Left ventricle myocardium inferior (tissue), 1 donor: ENCODE measurements around the gene CDC42BPG. TPM values are rescaled to one million over a fixed set of nuclear protein-coding genes. Genes with fewer than 3 reads are reported as not detected.

Experiments used
- DNase-seq: peaks from one replicate; pipeline ENCODE4 v3.0.0-alpha.2; 2020
- H3K27ac ChIP-seq: fragments of 200-600 bp; replicated peaks from 2 replicates; pipeline ENCODE4 v1.8.0; 2021
- H3K27me3 ChIP-seq: fragments of 200-600 bp; 2 replicates; pipeline ENCODE4 v1.8.0; 2021; ENCODE audit warnings: low read depth
- H3K36me3 ChIP-seq: fragments of 200-600 bp; 2 replicates; pipeline ENCODE4 v1.8.0; 2021
- H3K4me1 ChIP-seq: fragments of 200-600 bp; 2 replicates; pipeline ENCODE4 v1.8.0; 2021
- H3K4me3 ChIP-seq: fragments of 200-600 bp; 2 replicates; pipeline ENCODE4 v1.8.0; 2021; ENCODE audit warnings: mild to moderate bottlenecking, moderate library complexity
- H3K9me3 ChIP-seq: fragments of 200-600 bp; replicated peaks from 2 replicates; pipeline ENCODE4 v1.8.0; 2021
- intact Hi-C: fragments of 100-400 bp; cut with micrococcal nuclease; formaldehyde crosslinking; loops from one replicate; pipeline ENCODE4 v1.11.0; 2022
- total RNA-seq: library from RNA; stranded (reverse); fragmentation: NEBNext Ultra II Directional; extraction: Animal tissue kit (Norgen Biotek cat#: 25700); gene quantifications from one replicate; pipeline ENCODE4 v1.2.1, GENCODE V29; 2021
- TF ChIP-seq, protein P1 (sequence below): fragments of 200-600 bp; IDR thresholded peaks from 2 replicates; pipeline ENCODE4 v1.8.0; 2021; ENCODE audit warnings: antibody characterized with exemption, mild to moderate bottlenecking, borderline replicate concordance
- donor health status: DM: no; HTN: yes; CAD: no; lungs with severe emphysema.

The CDC42BPG gene
- total RNA-seq, 1 donor from 2014 or later, result 1.1 TPM

DNA sequence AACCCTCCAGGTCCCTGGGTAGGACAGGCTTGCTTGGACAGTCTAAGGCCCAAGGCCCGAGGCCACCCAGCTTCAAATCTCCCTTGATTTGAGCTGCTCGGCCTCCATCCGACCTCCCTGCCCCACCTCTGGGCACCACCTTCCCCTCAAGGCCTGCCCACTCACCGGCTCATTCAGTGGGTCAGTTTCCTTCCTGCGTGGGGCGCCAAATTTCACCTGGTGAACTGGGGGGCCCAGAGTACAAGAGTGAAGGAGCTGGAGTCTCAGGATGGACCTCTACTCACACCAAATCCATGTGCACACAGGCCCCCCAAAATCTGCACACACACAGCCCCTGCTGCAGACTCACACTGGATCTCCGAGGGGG, 45.2 kb downstream of the CDC42BPG start:
- H3K4me1 ChIP-seq, result peaks cover 42% of the 10 kb centered on the region
- no peak overlapping the region for H3K4me3 ChIP-seq
- DNase-seq, result no peak
- peaks cover 19% of the 10 kb centered on the region for H3K36me3 ChIP-seq
- no peaks in the 10 kb centered on the region for H3K9me3 ChIP-seq
- H3K27ac ChIP-seq, result peak overlapping the region; percentile 96
- no peaks in the 10 kb centered on the region for H3K27me3 ChIP-seq
- intact Hi-C loops, result no loop called here
- TF ChIP-seq, protein P1, sequence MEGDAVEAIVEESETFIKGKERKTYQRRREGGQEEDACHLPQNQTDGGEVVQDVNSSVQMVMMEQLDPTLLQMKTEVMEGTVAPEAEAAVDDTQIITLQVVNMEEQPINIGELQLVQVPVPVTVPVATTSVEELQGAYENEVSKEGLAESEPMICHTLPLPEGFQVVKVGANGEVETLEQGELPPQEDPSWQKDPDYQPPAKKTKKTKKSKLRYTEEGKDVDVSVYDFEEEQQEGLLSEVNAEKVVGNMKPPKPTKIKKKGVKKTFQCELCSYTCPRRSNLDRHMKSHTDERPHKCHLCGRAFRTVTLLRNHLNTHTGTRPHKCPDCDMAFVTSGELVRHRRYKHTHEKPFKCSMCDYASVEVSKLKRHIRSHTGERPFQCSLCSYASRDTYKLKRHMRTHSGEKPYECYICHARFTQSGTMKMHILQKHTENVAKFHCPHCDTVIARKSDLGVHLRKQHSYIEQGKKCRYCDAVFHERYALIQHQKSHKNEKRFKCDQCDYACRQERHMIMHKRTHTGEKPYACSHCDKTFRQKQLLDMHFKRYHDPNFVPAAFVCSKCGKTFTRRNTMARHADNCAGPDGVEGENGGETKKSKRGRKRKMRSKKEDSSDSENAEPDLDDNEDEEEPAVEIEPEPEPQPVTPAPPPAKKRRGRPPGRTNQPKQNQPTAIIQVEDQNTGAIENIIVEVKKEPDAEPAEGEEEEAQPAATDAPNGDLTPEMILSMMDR, result no peak

- Histone ChIP-seq H3K9me3 (no peaks in the 10 kb centered on the region), H3K4me3 (no peak overlapping the region), H3K27ac (no peak overlapping the region), H3K36me3 (peaks cover 19% of the 10 kb centered on the region), H3K4me1 (peaks cover 34% of the 10 kb centered on the region), H3K27me3 (no peaks in the 10 kb centered on the region)
- intact Hi-C loops, result no loop called here
- TF ChIP-seq, protein P1, result no peak
- no peak for DNase-seq
Measured at GRCh38 chr11:64796757-64797541, 47.5 kb downstream of the CDC42BPG start.

- Histone ChIP-seq H3K27me3 (no peaks in the 10 kb centered on the region), H3K4me1 (peaks cover 27% of the 10 kb centered on the region), H3K4me3 (no peak overlapping the region), H3K9me3 (no peaks in the 10 kb centered on the region), H3K36me3 (peaks cover 24% of the 10 kb centered on the region), H3K27ac (no peak overlapping the region)
- DNase-seq, result no peak
- intact Hi-C loops, result no loop called here
- TF ChIP-seq, protein P1, result no peak
Measured at GRCh38 chr11:64796047-64796756, 48.3 kb downstream of the CDC42BPG start.

DNA sequence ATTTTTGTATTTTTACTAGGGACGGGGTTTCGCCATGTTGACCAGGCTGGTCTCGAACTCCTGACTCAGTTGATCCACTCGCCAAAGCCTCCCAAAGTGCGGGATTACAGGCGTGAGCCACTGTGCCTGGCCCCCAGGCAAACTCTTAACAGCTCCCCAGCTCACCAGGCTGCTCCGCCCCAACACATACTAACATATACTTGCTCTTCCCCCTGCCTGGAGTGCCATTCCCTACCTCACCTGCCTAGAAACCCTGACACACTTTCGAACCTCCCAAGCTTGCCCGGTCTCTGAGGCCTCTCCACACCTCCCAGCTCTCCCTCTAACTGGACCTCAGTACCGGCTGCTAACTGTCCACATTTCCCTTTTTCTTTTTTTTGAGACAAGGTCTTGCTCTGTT, 49.9 kb downstream of the CDC42BPG start:
- DNase-seq, result no peak
- intact Hi-C loops, result no loop called here
- Histone ChIP-seq H3K27ac (peak overlapping the region; percentile 68), H3K4me3 (no peak overlapping the region), H3K9me3 (no peaks in the 10 kb centered on the region), H3K27me3 (no peaks in the 10 kb centered on the region), H3K36me3 (peaks cover 35% of the 10 kb centered on the region), H3K4me1 (peaks cover 17% of the 10 kb centered on the region)
- TF ChIP-seq, protein P1, result no peak

DNA sequence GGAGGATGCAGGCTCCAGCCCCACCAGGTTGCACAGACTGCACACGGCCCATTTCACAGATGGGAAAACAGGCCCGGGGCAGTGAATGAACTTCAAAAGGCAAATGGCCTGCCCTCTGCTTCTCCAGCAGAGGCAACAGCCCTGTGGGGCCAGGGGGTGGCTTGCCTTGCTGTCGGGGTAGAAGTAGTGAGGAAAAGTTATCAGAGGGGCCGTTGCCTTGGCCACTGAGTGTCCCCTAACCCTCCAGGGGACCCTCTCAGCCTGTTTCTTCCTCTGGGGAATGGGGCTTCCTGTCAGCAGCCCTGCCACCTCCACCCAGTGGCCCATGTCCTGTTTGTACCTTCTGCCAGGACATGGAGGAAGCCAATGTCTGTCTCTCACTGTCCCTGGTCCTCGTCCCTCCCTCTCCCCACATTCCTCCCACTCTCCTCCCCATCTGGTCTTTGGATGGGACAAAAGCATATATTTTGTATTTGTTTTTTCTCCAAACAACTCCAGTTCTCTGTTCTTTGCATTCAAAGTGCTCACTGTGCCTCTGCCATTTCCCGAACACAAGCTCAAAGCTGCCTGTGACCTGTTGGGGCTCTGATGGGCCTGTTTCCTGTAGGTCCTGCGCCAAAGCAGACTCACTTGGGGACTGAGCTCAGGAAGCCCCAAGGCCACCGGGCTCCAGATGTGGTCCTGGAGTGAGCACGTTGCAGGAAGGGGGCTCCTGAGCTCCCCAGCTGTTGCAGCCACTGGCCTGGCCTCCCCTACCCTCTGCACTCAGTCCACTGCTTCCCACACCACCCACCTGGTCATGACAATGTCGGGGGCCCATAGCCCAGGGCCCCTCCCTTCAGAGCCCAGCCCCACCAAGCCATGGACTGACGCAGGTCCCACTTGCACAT, 50.9 kb downstream of the CDC42BPG start:
- DNase-seq, result no peak
- H3K27me3 ChIP-seq, result no peaks in the 10 kb centered on the region
- intact Hi-C loops, result no loop called here
- peaks cover 45% of the 10 kb centered on the region for H3K36me3 ChIP-seq
- no peaks in the 10 kb centered on the region for H3K9me3 ChIP-seq
- H3K4me1 ChIP-seq, result peaks cover 17% of the 10 kb centered on the region
- H3K27ac ChIP-seq, result peak overlapping the region; percentile 68
- TF ChIP-seq, protein P1, result no peak
- no peak overlapping the region for H3K4me3 ChIP-seq
